HTERT RPE-1 (cell line): Measurements from ENCODE around the gene MRPS33.
"Not testable (repeated sequence)": the region's sequence is repeated elsewhere in the genome, so short reads cannot be mapped to it uniquely, and the experiment has no call there.

Experiments
- in situ Hi-C: fragments of 300-500 bp; cut with MboI; formaldehyde crosslinking; loops from 4 replicates; pipeline ENCODE4 v1.14.3; 2020; ENCODE audit warnings: low sequenced_read_pairs

Gene MRPS33

DNA sequence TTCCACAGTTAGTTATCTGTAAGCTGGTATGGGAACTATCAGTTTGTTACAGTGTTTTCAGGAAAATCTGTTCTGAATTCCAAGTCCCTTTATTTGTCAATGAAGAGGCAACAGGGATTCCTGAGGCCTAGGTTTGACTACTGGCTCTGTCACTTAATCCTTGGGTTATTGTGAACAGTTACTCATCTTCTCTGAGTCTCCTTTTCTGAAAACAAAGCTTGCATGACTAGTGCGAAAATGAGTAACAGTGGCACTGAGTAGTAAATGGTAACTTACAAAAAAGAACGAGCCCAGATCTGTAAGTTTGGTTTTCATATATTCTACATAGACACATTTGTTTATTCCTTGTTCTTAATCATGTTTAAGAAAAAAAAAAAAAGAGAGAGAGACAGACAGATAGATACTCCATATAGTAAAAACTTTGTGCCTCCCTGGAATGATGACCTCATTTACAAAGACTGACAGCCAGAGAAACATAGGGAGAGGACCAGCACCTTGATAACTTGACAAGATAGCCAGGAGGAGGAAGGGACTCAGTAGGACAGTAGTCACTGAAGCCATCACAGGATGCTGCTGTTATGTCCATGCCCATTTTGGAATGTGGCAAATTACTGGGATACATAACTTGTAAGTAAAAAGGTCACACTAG, 1.9 kb downstream of the MRPS33 start:
- in situ Hi-C loops = no loop called here

DNA sequence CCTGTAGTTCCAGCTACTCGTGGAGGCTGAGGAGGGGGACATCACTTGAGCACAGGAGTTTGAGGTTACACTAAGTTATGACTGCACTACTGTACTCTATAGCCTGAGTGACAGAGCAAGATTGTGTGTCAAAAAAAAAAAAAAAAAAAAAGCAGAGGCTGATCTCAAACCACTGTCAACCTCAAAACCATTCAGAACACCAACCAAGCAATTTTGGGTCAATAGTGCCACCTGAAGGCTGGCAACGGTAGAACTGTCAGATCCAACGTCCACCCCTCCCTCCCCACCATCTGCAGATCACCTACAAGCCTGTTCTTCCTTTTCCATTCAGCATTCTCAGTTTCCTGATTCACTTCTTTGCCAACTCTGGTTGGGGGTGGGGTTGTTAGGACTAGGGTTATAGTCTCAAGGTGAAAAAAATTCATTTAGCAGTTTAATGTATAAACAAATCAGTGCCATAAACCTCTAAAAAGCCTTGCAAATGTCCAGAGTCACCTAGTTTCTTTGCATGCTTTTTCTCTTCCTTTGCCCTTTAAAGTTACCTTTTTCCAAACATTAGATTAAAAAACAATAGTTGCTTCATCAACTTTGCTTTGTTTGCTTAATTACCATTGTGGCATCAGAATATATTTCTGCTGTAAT, 2.6 kb downstream of the MRPS33 start:
- in situ Hi-C loops = no loop called here

DNA sequence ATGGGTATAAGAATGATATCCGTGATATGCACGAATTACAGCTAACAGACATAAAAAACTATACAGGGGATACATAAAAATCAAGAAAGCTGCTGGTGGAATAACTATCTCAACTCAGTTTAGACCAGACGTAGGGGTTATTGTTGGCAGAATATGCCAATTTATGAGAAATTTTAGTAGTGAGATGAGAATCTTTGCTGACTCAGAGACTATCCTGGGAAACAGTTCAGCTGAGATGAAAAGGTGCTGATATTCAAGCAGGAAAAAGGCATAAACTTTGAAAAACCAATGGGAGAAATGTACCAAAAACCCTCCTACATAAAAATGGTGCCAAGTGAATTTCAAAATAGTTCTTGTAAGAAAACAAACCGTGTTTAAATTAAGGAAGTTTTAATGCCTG, 3.3 kb downstream of the MRPS33 start:
- in situ Hi-C loops = no loop called here

DNA sequence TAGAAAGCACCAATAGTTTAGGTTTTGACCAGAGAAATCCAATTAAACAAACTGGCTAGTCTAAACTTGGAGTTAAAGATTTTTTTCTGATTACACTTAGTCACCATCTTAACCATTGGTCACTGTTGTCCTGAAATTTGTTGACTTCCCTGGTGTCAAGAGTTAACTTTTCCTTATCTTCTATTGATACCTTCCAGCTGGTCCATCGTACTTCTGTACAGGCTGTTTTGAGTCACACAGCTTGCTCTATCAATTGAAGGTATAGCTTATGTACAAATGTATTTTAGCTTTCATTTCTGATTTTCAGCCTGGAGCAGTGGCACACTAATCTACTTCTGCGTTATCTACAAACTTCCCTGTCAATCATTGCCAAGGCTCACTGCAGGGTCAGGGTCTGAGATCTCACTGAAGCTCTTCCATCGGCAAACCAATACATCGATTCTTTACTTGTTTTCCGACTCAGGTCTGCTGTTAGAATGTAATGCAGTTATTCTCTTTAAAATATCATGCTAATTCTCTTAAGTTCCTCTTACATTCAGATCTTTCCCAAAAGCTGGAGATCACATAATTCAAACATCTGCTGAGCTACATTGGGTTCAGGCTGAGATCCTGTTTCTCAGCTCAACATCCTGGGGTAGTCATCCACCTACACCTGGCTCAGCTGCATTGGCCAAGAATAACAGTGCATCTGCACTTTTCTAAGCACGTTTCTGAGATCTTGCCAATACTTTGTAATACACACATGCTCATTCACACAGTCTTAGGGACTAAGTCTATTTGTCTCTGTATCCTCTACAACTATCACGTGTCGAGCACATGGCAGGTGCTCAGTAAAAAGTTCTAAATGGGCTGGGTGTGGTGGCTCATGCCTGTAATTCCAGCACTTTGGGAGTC, 11.3 kb downstream of the MRPS33 start:
- in situ Hi-C loops = no loop called here

DNA sequence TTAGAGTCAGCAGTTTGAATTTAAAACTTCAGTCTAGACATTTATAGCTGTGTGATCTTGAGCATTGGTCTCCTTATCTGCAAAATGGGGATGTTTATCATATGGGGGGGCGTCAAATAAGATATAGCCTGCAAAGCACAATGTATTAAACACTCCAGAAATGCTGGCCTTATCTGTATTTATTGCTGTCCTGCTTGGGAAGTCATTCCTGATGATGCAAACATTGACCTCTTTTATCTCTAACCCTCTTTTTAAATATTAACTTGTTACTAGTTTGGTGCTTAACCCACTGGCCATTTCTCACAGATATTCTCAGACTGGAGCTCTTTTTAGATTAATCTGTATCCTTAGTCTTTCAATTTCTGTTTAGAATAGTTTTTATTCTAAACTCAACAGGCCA, 13.2 kb downstream of the MRPS33 start:
- in situ Hi-C loops = no loop called here

DNA sequence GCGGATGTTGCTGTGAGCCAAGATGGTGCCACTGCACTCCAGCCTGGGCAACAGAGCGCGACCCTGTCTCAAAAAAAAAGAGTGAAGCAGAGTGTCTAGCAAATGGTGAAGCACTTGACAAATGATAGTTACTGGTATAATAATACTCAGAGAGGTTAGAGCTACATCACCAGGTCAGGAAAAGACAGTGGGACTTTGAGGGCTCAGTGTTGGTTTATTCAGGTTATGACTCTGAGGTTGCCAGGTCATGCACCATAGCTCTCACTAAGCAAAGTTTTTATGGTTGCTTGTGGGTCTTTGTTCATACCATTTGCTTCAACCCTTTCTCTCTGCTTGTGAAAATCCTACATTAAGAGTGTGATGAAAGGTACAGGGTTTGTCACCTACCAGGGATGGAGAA, 13.6 kb downstream of the MRPS33 start:
- in situ Hi-C loops = no loop called here

DNA sequence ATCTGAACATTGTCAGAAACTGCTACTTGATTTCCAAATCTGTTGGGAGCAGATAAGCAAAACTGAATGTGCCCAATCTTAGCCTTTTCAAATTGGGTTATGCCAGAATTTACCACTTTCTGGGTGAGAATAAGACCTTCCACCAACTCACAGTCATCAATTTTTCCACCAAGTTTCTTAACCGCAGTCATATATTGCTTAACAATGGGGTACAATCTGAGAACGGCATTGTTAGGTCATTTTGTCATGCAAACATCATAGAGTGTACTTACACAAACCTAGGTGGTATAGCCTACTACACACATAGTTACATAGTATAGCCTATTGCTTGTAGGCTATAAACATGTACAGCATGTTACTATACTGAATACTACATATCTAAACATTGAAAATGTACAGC, 16.0 kb downstream of the MRPS33 start:
- in situ Hi-C loops = no loop called here

DNA sequence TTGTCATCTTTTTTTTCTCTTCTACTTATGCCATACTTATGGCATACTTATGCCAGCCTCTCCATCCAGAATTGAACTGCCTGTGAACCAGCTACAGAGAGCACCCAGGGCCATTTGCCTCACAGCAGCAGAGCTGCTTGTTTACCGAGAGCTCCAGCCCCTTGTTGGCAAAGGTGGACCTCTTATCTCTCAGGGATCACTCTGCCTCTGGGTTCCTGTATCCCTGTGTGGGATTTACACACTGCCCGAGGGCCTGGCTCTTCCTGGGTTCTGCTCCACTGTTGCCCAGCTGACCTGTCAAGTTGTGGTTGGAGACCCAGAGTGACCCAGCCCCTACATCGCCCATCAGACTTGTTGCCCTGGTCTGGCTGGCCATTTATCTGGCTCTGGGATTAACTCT, 22.3 kb downstream of the MRPS33 start:
- in situ Hi-C loops = no loop called here

DNA sequence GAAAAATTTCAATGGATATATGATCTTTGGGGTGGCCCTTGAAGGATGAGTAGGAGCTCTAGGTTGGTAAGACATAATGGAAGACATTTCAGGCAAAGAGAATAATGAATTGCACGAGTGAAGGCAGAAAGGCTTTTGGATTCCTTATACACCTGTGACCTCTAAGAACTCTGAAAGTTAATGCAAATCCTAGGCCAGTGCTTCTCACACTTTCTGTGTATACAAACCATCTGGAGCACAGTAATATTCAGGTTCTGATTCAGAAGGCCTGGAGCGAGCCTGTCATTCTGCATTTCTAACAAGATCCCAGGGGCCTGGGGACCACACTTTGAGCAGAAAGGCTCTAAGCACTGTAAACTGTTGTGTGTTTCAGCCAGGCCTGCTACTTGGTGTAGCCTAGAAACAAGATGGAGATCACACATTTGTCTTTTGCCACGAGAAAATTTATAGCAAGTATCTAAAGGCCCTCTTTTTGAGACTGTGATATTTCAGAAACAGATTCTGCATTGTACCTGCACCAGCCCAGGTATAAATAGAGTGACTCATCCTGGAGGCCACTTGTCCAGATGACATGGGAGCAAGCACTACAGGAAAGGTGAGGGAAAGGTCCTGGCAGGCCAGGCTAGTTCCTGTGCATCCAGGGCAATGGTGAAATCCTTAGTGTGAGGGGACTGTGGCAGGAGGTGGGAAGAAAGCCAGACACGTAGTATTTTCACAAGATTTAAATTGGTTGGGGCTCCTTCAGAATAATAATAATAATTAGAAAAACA, 24.4 kb downstream of the MRPS33 start:
- in situ Hi-C loops = no loop called here

DNA sequence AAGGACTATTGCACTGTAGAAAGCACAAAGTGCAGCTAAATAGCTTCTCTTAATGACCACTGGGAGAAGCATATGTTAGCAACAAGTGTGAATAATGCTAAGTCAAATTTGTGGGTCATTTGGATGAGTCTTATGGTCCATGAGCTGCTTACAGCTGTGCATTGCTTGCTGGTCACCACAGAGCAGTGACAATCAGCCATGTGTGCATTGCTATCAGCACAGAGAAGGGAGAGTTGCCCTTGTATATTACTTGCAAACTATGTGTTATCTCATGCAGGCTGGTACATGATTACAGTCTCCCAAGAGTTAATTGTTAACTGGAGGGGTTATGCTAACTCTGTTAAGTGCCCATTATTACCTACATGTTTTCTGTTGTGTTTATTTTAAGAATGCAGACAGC, 25.7 kb downstream of the MRPS33 start:
- in situ Hi-C loops = no loop called here

DNA sequence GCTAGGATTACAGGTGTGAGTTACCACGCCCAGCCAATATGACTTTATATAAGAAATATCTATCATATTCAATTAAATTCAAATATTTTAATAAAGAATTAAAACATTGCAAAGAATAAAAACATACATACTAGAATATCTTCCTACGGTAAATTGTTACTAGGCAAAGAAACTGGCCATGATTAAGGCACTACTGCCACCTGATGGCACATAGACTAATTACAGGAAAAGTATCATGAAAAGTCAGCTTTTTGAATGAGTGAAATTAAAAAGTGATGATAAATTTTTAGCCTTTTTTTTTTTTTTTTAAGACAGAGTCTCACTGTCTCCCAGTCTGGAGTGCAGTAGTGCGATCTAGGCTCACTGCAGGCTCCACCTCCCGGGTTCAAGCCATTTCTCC, 30.9 kb downstream of the MRPS33 start:
- in situ Hi-C loops = no loop called here

DNA sequence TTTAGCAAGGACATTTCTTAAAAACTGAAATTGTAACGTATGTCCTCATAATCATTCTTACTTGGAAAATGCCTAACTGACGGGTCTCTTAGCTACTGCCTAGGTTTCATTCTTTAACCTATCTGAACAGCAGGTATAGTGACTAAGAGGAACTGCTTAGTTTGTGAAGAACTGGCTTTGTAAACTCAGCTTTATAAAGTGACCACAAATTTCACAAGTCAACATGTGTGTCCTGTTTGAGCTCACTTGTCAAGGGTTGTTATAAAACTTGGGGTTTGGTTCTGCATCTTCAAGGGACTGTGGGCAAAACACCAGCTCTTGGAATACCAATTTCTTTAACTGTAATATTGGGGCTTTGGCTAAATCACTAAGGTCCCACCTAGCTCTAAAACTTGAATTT, 32.2 kb downstream of the MRPS33 start:
- in situ Hi-C loops = no loop called here

DNA sequence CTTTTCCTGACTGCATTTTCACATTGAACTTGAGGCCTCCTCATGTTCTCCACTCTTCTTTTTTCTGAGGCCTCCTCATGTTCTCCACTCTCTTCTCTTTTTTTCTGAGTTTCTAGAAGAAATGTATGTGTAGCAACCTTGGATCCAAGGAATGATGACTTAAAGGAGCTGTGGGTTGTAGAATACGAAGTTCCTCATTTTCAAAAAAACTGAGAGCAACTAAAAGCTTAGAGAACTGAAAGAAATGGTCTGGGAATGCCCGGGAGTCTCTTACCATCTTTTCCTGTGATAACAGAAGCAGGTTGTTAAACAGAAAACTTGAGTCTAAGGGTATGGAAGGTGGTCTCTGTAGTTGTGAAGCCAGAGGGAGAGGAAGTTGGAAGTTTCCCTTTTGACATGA, 32.8 kb downstream of the MRPS33 start:
- in situ Hi-C loops = no loop called here

DNA sequence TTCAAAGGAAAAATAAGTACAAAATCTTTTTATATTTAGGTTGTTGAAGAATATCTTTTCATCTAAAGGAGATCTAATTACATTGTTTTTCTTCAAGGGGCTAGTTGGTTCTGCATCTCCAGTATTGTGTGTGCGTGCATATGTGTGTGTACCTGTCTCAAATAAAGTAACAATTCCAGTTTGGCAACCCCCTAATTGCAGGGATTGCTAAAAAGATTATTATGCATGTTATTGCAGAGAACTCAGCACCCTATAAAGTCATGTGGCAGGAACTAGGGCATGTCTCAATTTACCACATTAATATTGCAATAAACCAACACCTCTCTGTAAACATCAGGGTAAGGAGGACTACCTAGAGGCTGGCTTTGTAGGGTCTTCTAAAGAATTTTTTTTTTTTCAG, 37.0 kb downstream of the MRPS33 start:
- in situ Hi-C loops = no loop called here

DNA sequence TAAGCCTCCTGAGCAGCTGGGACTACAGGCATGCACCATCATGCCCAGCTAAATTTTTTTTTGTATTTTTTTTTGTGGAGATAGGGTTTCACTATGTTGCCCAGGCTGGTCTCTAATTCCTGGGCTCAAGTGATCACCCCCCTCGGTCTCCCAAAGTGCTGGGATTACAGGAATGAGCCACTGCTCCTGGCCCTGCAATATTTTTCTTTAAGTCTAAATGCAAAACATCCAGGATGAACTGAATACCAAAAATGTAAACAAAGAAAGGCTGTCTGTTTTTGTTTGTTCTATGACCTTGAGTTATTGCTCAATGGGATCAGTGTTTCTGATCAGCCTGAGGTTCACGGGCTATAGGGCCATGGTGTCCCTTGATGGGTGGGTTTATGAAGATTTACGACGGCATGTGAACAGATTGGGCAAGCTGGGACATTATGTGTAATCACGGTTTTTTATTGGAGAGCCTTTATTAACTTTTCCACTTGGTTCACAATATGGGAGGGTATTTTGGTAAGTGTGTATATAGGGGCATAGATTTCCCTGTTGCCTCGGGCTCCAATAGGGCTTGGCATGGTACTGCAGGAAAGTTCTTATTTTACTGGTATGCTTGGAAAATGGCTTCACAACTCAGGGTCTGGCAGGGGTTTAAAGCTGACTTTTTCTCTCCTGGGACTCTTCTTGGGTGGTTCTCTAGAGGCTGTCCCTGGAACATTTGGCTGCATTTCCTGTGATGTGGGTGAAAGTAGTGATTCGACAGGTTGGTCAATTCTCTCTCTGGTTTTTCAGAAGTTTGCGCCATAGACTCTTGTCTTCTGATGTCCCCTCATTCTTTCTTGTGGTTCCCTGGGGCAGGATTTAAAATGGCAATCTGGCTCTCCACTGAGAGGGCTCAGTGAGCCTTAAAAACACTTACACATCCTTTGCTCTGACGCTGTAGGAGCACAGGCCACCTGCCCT, 41.6 kb downstream of the MRPS33 start:
- in situ Hi-C loops = no loop called here

DNA sequence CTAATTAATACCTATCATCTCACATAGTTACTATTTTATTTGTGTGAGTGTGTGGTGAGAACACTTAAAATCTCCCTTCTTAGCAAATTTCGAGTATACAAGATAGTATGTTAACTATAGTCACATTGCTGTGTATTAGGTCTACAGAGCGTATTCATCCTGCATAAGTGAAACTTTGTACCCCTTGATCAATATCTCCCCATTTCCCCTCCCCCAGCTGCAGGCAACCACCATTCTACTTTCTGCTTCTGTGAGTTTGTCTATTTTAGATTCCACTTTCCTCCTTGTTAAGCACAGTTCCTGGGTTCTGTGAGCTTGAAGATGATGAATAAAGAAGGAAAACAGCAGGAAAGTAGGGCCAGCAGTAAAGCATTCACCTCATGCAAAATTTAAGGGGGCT, 42.4 kb downstream of the MRPS33 start:
- in situ Hi-C loops = no loop called here

DNA sequence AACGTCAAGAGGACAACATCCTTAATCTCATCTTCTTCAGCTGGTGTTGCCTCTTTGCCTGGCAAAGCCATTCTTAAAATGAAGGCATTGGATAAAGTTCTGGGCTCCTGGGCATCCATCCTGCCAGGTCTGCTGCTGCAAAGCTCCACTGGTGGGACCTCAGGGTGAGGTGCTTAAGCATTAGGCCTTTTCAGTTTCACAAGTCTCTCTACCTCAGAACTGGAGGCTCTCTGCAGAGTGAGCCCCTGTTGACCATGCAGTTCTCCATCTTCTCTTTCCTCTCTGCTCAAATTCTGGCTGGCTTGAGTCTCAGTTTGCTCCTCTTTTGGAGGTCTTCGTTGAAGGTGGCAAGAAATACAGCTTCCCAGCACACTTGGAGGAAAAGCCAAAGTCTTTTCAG, 47.3 kb downstream of the MRPS33 start:
- in situ Hi-C loops = no loop called here

DNA sequence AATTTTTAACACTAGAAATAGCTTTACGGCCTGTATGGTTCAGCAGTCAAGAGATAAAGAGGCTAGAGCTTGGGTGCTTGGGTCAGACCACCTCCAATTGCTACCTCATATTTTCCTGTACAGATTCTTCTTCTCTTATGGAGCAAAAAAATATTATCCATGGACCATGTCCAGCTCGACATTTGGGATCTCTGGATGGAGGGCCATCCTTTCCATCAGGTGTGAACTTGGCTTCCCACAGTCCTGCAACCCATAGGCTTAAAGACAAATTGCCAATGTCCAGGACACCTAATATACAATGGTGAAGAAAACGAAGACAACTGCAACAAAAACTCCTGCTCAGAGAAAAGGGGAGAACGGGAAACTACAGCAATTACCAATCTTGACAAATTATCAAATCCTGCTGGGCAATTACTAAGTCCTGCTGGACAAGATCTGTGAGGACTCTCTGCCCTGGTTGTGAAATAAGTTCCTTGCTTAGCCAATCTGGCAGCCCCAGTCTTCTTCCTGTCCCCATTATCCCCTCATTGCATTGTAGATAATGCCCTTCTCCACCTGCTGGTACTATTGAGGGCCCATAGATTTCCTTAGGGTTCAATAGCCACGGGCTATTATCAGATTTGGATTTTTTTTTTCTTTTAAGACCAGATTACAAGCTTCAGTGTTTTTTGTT, 48.1 kb downstream of the MRPS33 start:
- in situ Hi-C loops = no loop called here

DNA sequence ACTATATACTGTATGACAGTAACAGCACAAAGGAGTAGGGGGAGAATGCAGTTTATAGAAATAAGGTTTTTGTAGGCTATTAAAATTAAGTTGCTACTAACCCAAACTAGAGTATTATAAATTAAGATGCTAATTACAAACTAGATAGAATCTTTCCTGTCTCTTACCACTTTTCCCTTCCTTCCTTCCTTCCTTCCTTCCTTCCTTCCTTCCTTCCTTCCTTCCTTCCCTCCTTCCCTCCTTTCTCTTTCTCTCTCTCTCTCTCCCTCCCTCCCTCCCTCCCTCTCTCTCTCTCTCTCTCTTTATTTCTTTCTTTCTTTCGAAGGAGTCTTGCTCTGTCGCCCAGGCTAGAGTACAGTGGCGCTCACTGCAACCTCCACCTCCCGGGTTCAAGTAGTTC, 53.6 kb downstream of the MRPS33 start:
- in situ Hi-C loops = no loop called here

DNA sequence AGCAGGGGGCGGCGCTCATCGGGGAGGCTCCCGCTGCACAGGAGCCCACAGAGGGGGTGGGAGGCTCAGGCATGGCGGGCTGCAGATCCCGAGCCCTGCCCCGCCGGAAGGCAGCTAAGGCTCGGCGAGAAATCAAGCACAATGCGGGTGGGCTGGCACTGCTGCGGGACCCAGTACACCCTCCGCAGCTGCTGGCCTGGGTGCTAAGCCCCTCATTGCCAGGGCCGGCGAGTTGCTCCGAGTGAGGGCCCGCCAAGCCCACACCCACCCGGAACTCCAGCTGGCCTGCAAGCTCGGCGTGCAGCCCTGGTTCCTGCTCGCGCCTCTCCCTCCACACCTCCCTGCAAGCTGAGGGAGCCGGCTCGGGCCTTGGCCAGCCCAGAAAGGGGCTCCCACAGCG, 57.8 kb downstream of the MRPS33 start:
- in situ Hi-C loops = not testable (repeated sequence)
